ENCODE measurements around the gene PFN1. TPM values are rescaled to one million over a fixed set of nuclear protein-coding genes. Genes with fewer than 3 reads are reported as not detected.

Gene PFN1
- total and polyA plus RNA-seq, 2 of the 8 experiments (the other 6 are each of a cell fraction or from before 2014, with no cell fraction given), result 1,355 to 1,949 TPM

DNA sequence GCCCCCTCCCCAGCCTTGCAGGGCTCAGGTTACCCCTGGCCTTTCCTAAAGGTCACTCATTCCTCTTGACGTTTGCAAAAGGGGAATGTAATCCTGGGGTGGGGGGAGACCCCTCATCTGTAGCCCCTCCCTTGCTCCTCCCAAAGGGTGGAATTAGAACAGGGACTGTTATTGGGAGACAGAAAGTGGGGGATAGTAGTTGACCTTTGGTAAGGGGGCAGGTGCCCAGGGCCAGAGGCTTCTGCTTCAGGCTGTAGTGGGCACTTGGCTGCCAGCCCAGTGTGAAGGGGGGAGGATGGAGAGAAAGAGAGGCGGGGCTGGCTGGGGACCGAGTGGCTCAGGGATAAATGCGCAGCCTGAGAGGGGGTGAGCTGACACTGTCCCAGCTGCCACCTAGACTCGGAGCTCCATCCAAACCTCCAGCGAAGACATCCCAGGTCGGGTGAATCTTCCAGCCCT is 2.4 kb upstream of the PFN1 start, which contains the start of gene ENO3:
TSS of gene ENO3 (plus strand) at position 374 of the 459 bp plus-strand sequence. CDS start 711 bp downstream, outside the sequence.
- Histone ChIP-seq H3K27ac (ENCODE audit: low read depth, low read length) (peak within 1 kb of the TSS; percentile 79), H3K4ac (replicated peaks; ENCODE audit: insufficient read length, low read depth, low read length) (peak within 1 kb of the TSS; percentile 88), H2BK15ac (ENCODE audit: low read length) (peak within 1 kb of the TSS; percentile 88; the same call in 1 of the 2 replicates), H3K36me3 (ENCODE audit: control insufficient read depth in 2 of 4, insufficient read depth in 4 of 4, low read length in 3 of 4) (peaks cover 0 to 13% (median 10%) of the 10 kb centered on the region in 4 experiments; a peak in 6 of 8 replicates), H3K14ac (ENCODE audit: insufficient read length) (no peak within 1 kb of the TSS), H2BK20ac (ENCODE audit: low read length) (peak within 1 kb of the TSS; percentile 75; the same call in 1 of the 2 replicates), H3K23me2 (ENCODE audit: low read depth, low read length) (peaks cover 14% of the 10 kb centered on the region), H3K79me1 (ENCODE audit: low read depth, low read length) (0 out of 2 replicates have a peak, but pooled peaks cover 2% of the 10 kb centered on the region), H3K4me2 (ENCODE audit: insufficient read depth in 1 of 2, low read depth in 2 of 2, low read length in 2 of 2) (peak within 1 kb of the TSS; percentile 95 to 97), H3K23ac (ENCODE audit: insufficient read length) (no peak within 1 kb of the TSS), H4K20me1 (replicated peaks in 1 of 2; ENCODE audit: control insufficient read depth in 1 of 2, insufficient read depth in 2 of 2, low read length in 2 of 2) (peaks cover 11 to 12% of the 10 kb centered on the region in 2 experiments), H2BK120ac (replicated peaks; ENCODE audit: low read depth, low read length) (peak within 1 kb of the TSS; percentile 13), H2AFZ (ENCODE audit: low read length) (no peak within 1 kb of the TSS), H3K9ac (replicated peaks in 1 of 4; ENCODE audit: extremely low read depth in 1 of 4, low read depth in 3 of 4, low read length in 3 of 4) (peak within 1 kb of the TSS in 3 of 4 experiments; percentile 13 to 76 (median 58); a peak in 5 of 7 replicates), H2BK12ac (ENCODE audit: low read depth, low read length) (peak within 1 kb of the TSS; percentile 43; the same call in 1 of the 2 replicates), H3K79me2 (ENCODE audit: control insufficient read depth in 1 of 2, insufficient read depth in 2 of 2, low read length in 2 of 2) (peaks cover 8 to 24% of the 10 kb centered on the region in 2 experiments), H2AK5ac (ENCODE audit: low read depth, low read length) (peak within 1 kb of the TSS; percentile 48; the same call in 1 of the 2 replicates), H3K4me3 (ENCODE audit: extremely low read depth in 1 of 4, insufficient read depth in 2 of 4, low read depth in 3 of 4, low read length in 4 of 4) (peak within 1 kb of the TSS; percentile 69 to 97 (median 80)), H2BK5ac (ENCODE audit: low read depth, low read length) (peak within 1 kb of the TSS; percentile 95; the same call in 1 of the 2 replicates), H4K5ac (ENCODE audit: insufficient read length, low read depth, low read length) (peak within 1 kb of the TSS; percentile 87), H3K56ac (replicated peaks; ENCODE audit: insufficient read length, low read depth, low read length) (peak within 1 kb of the TSS; percentile 34), H3K18ac (ENCODE audit: extremely low read depth, low read length) (peak within 1 kb of the TSS; percentile 93), H3K4me1 (replicated peaks in 1 of 4; ENCODE audit: control insufficient read depth in 3 of 4, insufficient read depth in 4 of 4, low read length in 3 of 4) (peaks cover 4 to 17% (median 11%) of the 10 kb centered on the region in 4 experiments), H4K91ac (replicated peaks; ENCODE audit: insufficient read length, low read length) (peak within 1 kb of the TSS; percentile 95), H4K8ac (ENCODE audit: extremely low read depth, insufficient read depth, low read length) (peak within 1 kb of the TSS; percentile 85), H3K9me3 (ENCODE audit: insufficient read depth in 2 of 2, low read depth in 1 of 2, low read length in 1 of 2) (no peaks in the 10 kb centered on the region), H3K27me3 (replicated peaks in 1 of 4; ENCODE audit: control insufficient read depth in 3 of 4, extremely low read depth in 1 of 4, insufficient read depth in 3 of 4, low read length in 3 of 4) (no peaks in the 10 kb centered on the region)
- DNase-seq (ENCODE audit: low read depth in 1 of 2, low spot score in 2 of 2) (peak in 1 of 2 experiments; percentile 68), FAIRE-seq (no peak)
- ChIA-PET CTCF (ENCODE audit: partially characterized antibody) (interaction anchor here (0.8 to 1.9 kb wide), 10 partner anchors 10 to 111 kb away, joined by 3 to 5 read pairs (median 3); partner anchors contain the start of genes SLC52A1 and SPAG7), POLR2A (ENCODE audit: partially characterized antibody) (interaction anchor here (1.0 to 32.4 kb wide), 10 partner anchors 4 to 129 kb away, joined by 3 to 987 read pairs (median 4); partner anchors contain the start of genes ENO3, GP1BA, PFN1 and RNF167)
- WGBS, 2 experiments (ENCODE audit: extremely low coverage in 1 of 2, insufficient coverage in 1 of 2, insufficient read length in 1 of 2, insufficient replicate concordance in 2 of 2, low coverage in 1 of 2, low lambda C conversion rate in 2 of 2, missing lambda C conversion rate in 1 of 2), result 26% methylated on average over 7 of the region's 7 CpGs; no CpG with 5 or more reads in 1 of the 2 experiments
- TF ChIP-seq SP4 (IDR thresholded peaks at IDR 0.05; ENCODE audit: low read length) (0 out of 2 replicates have a peak, but pooled peaks have one; percentile 51), RXRA (IDR thresholded peaks at IDR 0.05; ENCODE audit: insufficient read depth, low read depth, low read length) (no peak)

Measured in H1 (cell line).